ENCODE results near the gene TANC1. TPM values are rescaled to one million over a fixed set of nuclear protein-coding genes. Genes with fewer than 3 reads are reported as not detected.
A peak's percentile ranks its signal among the peaks of the same experiment; 100 is the strongest.

Gene TANC1
- total RNA-seq, 1 experiment from 2014 or later, result 16.6 TPM

DNA sequence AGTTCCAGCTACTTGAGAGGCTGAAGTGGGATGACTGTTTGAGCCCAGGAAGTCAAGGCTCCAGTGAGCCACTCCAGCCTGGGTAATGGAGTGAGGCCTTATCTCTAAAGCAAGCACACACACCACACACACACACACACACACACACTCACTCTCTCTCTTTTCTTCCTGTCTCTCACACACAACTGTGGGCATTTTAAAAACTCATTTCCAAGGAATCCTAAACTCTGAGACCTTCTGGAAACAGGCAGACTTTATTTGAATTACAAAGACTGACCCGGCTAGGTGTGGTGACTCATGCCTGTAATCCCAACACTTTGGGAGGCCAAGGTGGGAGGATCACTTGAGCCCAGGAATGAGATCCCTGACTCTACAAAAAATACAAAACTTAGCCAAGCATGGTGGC, 296.7 kb downstream of the TANC1 start:
- peak; percentile 57 for DNase-seq (ENCODE audit: low spot score)

DNA sequence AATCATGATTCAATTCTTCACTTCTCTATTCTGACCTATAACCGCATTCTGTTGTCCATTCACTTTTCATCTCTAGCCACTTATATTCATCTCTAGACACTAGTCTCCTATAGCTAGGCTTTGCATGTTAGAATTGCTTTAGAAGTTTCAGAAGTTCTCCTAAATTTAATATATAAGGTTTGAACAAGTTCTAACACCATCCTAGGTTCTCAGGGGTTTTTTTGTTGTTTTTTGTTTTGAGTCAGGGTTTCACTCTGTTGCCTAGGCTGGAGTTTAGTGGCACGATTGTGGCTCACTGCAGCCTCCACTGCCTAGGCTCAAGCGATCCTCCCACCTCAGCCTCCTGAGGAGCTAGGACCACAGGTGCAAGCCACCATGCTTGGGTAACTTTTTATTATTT, 298.1 kb downstream of the TANC1 start:
- no peak for DNase-seq (ENCODE audit: low spot score)

DNA sequence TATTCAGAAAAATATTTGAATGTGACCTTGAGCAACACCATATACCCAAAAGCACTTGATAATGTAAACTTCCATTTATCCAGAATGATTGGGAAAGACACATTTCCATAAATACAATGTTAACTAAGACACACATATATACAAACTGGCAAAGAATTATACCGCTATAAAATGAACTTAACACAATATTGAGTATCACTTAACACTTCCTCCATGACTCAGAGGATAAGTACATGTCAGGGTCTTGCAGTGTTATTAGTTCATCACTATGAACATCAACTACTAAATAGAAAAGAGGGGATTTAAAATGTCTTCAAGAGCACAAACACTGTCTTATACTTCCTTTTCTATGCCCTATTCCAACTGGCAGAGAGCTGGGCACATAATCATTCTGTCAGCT, 299.5 kb downstream of the TANC1 start:
- no peak for DNase-seq (ENCODE audit: low spot score)

DNA sequence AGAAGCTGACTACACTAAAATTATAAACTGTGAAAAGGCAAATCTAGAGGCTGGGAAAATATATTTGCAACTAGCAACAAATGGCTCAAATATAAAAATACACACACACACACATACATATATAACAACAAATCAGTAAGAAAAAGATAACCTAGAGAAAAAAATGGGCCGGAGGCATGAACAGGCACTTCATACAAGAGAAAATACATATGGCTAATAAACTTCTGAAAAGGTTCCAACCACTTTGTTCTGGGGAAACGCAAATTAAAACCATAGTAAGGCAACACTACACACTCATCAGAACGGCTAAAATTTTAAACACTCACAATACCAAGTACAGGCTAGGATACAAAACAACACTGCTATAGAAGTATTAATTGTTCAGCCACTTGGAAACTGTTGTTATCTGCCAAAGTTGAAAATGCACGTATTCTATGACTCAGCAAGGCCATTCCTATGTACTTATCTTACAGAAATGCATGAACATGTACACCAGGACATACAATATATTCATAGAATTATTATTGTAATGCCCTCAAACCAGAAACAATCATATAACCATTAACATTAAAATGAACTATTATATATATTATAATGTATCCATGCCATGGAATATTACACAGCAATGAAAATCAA, 302.4 kb downstream of the TANC1 start:
- no peak for DNase-seq (ENCODE audit: low spot score)

DNA sequence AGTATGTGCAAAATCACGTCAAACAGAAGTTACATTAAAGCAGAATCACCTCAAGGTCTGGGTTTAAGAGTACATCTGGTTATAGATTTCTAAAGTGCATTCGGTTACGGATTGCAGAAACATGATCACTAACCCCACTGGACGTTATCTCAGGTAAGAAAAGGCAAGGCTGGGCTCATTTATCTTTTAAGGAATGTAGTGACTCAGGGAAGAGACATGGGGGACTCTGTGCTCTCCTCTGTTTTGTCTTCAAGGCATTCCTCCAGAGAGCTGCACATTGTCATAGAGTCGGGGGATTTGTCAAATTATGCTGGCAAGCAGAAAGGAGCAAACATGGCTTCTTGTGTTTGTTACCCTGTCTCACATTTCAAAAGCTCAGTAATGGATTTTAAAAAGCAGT, 303.7 kb downstream of the TANC1 start:
- DNase-seq (ENCODE audit: low spot score), result no peak

DNA sequence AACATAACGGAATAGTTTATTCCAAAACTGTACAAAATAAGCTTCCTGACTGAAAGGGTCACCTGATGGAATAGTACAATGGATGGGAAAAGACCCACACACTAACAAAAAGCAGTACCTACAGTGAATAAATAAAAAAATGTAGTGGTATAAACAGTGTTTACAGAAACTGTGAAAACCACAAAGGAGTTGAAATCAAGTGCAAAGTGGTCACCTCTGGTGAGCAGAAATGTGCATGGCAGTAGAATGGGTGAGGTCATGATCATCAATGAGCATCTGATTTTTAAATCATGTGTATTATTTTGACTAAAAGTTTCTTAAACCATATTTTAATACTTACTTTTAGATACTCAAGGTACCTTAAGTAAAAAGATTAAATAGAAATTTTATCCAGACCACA, 306.7 kb downstream of the TANC1 start:
- no peak for DNase-seq (ENCODE audit: low spot score)

DNA sequence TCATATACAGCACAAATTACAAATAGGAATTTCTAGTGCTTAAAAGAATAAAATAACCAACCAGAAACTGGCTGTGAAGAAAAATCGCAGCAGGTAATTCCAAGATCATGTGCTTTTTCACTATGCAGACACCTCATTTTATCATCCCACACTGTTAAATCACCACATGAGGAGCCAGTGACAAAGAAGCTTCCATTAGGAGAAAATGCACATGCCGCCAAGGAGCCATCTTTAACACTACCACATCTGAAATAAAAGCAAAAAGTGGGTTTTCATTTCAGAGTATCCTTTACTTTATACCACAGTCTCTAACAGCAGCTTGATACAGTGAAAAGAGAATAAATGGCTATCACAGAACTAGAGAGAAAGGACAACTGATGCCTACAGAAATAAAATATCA, 311.3 kb downstream of the TANC1 start:
- DNase-seq (ENCODE audit: low spot score), result no peak

DNA sequence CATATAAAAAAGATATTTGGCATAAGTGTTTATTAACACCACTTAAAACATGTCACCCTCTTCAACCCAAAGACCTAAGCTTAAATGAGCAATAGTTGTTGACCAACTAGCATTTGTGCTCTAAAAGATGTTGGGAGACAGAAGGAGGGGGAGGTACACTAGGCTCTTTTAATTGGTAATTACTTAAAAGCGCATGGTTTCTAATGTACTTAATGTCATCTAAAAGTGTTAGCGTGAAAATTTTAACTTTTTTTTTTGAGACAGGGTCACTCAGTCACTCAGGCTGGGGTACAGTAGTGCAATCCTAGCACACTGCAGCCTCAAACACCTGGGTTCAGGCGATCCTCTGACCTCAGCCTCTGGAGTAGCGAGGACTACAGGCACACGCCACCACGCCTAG, 312.6 kb downstream of the TANC1 start:
- no peak for DNase-seq (ENCODE audit: low spot score)

Other genes with a start within 250 kb of the TANC1 start
- gene DAPL1, start 173.3 kb upstream of the TANC1 start, total RNA-seq (2014; rRNA removed; shearing (Covaris generic)), result not detected in 2 replicates

Measured in H4 (cell line).